HG03039 (cell line): ENCODE data around the gene SH3PXD2A.

ENCODE experiments used
- ATAC-seq: cut with Tn5 transposase; IDR thresholded peaks from one replicate; pipeline ENCODE4 v1.9.1; 2021; ENCODE audit warnings: mild to moderate bottlenecking, moderate library complexity; ENCODE audit not compliant: unreplicated experiment

SH3PXD2A gene

DNA sequence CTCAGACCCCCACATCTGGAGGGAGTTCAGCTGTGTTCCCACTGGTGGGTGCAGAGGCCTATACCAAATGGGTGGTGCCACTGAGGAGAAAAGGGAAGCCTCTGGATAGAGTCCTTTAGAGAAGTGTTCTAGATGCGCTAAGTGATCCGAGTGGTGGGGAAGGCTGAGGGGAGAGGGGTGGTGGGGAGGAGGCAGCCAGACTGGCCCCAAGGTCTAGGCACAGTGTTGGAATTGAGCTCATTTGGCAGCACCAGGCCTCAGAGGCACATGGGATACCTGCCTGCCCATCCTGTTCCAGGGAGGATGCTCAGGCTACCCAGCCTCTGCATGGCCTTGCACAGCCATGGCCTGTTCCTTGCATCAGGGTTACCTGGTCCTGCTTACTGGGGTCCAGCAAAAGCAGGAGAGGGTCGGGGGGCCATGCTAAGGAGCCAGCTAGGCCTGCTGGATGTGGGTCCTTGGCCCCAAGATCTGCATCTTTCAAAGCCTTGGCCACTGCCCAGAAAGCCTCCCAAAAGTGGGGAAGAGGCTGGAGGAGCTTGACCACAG, 262.3 kb downstream of the SH3PXD2A start:
- ATAC-seq, result no peak

DNA sequence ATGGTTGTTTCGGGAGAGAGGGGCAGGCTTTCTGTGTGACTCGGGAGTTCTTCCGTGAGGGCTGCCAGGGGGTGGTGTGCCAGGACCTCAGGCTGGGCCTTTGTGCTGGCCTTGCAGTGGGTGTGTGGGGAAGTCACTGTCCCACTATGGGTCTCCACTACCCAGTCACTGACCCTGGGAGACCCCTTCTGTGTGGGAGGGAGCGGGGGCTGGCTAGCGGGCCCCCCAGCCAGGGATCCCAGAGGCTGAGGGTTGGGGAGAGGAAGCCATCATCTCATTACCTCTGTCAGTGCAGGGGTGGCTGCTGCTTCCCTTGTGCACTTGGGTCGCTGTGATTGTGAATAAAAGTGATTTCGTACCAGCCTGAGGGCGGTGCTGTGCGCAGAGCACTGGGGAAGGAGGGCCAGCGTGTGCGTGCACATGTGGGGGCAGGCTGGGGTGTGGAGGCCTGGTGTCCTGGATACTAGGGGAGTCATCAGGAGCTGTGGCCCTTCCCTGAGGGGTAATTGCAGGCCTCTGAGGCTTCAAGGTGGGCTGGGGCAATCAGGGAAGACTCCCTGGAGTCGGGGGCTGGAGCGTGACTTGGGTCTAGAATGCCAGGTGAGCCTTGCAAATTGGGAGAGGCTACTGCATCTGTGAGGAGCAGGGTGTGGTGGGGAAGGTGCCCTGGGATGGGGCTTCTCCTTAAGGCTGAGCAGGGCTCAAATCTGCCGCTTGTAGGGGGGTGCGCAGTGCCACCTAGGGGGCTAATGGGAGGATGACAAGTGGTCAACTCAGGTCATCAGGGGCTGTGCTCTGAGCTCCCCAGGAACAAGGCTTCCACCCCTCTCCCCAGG, 263.0 kb downstream of the SH3PXD2A start:
- ATAC-seq, result no peak

DNA sequence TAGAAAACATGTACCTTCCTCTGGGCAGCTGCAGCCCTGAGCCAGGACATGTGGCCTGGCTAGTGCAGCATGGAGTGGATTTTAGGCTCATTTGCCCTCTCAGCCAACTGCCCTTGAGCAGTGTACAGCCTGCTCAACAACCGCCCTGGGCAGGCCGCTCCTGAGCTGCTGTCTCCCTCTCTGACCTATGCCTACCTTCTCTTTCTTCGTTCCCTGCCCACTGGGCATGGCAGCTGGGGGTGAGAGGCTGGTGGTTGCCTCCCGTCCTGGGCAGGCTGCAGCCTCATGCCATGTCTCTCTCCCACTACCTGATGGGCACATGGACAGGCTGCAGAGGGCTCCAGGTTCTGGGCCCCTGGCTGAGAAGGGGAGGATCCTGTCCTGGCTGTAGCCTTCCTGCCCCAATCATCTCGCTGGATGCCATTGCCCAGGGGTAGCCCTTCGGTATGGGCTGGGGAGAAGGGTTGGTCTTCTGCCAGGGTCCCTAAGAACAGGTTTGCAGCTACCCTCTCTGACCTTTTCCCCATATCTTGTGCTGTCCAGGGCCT, 264.6 kb downstream of the SH3PXD2A start:
- ATAC-seq, result no peak

DNA sequence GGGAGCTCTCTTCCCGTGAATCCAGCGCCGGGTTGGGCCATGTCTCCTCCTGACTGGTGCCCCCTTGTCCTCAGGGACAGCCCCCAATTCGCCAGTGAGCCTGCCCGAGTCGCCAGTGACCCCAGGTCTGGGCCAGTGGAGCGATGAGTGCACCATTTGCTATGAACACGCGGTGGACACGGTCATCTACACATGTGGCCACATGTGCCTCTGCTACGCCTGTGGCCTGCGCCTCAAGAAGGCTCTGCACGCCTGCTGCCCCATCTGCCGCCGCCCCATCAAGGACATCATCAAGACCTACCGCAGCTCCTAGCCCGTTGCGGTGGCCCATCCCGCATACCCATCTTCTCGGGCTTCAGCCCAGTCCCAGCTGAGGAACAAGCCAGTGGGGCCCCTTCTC, 265.3 kb downstream of the SH3PXD2A start:
- no peak for ATAC-seq

DNA sequence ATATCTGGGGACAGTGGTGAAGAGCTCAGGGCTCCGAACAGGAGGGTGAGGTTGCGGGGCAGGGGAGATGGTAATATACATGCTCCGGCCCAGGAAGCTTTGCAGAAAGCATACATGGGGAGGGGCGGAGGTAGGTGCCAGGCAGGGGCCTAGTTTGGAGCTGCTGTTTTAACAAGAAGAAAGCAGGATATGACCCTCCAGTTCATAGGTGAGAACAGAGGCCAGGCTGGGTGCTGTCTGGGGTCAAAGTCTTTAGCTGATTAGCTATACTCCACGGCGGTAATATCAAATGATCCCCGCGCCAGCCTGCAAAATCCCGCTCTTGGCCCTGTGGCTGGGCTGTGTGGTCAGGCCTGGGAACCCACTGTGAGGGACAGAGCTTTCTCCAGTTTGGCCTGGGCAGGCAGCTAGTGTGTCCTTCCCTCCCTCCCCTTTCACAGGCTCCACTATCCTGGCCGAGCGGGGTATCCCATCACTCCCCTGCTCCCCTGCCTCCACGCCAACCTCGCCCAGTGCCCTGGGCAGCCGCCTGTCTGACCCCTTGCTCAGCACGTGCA, 266.2 kb downstream of the SH3PXD2A start:
- ATAC-seq, result no peak

DNA sequence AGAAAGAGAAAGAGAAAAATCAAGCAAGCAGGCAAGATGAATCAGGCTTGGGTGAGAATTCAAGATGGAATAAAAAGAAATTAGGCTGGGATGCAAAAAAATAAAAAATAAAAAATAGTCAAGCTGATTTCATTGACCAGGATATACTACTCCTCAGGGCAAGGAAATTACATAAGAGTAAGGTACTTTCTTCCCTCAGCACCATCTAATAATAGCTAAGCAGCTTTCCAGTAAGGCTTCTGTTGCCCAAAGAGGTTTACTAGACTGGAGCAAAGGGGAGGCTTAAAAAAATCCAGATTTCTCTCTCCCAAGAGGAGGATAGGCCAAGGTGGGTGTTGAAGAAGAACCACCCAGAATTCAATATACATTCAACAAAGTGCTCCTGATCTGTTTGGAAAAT, 268.3 kb downstream of the SH3PXD2A start:
- ATAC-seq, result no peak

DNA sequence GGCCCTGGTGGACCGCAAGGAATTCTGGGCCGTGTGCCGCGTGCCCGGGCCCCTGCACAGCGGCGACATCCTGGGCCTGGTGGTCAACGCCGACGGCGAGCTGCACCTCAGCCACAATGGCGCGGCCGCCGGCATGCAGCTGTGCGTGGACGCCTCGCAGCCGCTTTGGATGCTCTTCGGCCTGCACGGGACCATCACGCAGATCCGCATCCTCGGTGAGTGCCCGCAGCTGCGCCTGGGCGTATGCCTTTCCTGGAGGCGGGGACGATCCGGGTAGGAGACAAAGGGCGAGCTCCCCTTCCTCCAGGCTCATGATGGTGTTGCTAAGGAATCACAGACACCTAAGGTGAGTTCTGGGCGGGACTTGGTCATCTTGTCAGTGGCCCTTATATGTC, 270.4 kb downstream of the SH3PXD2A start:
- no peak for ATAC-seq

DNA sequence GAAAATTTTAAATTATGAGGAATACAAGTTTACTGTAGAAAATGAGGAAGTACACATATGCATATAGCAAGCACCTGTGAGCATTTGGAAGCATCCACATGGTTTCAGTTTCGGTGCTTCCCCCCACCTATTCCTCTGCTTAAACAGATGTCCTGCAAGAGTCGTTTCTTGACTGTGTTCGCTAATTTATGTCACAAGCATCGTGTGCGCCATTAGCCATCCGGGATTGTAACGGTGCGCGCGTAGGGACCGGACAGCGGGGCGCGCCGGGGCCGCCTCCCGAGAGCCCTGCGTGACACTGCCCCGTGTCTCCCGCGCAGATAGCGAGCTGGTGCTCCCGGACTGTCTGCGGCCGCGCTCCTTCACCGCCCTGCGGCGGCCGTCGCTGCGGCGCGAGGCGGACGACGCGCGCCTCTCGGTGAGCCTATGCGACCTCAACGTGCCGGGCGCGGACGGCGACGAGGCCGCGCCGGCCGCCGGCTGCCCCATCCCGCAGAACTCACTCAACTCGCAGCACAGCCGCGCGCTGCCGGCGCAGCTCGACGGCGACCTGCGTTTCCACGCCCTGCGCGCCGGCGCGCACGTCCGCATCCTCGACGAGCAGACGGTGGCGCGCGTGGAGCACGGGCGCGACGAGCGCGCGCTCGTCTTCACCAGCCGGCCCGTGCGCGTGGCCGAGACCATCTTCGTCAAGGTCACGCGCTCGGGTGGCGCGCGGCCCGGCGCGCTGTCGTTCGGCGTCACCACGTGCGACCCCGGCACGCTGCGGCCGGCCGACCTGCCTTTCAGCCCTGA, 271.0 kb downstream of the SH3PXD2A start:
- ATAC-seq, result no peak

DNA sequence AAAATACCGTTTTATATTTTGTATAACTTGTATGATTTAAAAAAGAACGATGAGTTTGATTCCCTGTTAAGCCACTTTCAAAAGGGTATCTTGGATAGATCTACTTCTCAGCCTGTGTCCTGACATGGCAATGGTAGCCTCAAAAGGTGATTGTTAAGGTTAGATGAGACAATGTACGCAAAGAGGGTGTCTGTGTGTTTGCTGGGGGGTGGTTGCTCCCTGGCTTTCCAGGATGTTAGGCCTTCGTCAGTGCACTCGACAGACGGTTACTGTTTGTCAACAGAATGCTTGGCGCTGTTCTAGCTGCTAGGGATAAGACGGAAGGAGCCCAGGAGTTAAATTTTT, 271.5 kb downstream of the SH3PXD2A start:
- ATAC-seq, result no peak

DNA sequence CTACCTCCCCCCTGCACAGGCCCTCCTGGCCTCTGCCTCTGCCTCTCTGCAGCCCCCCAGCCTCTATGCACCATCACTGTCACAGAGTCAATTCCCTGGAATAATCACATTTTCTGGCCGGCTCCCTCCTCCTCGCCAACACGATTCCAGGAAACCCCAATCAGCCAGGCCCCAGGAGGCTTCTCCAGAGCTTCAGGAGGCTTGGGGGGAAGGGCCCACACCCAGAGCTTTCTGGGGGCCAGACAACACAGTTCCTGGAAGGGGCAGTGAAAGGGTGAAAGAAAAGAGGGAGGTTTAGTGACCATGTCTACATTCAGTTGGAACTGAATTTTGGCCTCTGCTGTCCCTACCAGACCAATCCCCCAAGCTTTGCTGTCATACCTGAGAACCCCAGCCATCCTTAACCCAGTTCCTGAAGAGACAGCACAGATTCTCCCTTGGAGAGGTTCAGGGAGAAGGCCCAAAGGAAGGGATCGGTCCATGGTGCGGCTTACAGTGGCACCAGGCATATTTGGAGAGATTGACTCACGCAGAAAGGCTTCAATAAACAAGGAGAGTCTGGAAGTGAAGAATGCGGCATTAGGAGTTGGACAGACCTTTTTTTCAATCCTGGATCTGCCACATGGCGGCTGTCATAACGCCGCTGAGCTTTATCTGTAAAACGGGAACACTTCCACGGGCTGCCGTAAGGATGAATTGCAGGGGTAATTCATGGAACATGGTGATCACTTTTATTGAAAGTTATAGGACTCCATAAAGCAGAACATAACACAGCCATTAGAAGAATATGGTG, 272.8 kb downstream of the SH3PXD2A start:
- no peak for ATAC-seq

DNA sequence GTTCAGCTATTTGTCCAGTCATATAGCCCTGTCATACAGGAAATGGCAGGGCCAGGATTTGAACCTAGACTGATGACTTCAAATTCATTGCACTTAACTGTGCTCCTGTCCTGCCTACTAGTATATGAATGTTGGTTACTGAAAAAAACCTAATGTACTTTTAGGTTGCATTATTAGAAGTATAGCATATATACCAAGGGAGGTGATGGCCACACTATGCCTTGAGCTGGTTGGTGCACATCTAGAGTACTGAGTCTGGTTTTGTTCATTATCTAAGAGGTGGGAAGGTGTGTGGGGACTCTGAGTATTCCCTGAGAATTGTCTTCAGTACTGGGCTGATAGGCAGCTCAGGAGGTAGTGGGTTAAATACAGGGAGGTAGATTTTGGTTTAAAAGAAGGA, 273.9 kb downstream of the SH3PXD2A start:
- ATAC-seq, result no peak

DNA sequence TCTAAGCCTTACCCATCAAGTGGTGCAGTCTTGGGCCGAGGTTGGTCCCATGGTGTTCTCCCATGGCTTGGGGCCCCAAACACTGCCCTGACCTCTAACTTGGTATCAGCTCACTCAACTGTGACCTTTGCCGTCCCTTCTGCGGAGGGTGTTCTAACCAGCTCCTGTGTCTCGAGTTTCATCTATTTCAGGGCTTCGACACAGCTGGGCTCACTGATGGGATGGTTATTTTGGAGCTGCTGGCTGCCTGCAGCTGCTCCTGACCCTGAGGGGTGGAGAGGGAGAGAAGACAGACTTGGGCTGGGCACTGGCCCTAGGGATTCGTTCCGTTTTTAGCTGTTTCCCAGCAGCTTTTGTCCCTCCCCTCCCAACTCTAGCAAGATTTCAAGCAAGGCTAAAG, 274.9 kb downstream of the SH3PXD2A start:
- ATAC-seq, result no peak

DNA sequence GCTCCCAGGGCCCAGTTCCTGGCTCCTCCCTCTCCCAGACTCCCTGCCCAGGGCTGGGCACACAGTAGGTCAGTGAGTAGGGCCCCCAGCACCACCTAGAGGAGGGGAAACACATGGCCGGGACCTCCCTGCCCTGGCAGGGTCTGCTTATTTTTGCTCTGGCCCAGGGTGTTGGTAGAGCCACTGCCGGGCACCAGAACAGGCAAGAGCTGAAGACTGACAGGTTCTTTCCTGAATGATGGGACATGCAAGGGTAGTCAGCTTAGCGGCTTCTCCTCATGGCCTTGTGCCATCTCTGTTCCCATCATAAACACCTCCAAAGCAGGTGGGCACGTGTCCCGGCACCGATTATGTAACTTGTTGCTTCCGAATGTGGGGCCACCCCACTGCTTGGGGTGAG, 275.4 kb downstream of the SH3PXD2A start:
- ATAC-seq, result no peak

DNA sequence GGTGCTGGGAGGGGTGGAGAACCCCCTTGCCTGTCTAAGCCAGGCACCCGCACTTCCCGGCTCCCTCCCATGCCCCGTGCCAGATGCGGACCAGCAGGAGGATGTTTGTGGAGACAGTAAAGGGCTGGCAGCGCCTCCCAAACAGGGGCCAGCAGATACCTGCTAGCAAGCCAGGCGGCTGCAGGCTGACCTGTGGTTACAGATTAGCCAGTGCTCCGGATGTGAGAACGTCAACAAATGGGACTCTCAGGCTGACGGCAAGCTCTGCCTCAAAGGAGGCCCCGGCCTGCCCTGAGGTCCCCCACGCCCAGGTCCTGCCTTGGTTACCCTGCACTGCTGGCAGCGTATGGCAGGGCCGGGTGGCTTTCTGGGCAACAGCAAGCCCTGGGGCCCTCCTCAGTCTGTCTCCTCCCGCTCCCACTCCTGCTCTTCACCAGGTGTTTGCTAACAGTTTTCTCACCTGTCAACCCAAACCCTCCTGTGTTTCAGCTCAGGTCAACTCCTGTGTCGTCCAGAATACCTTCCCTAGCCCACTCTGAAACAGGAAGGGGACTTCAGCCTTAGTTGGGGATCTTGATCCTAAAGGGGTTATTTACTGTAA, 276.5 kb downstream of the SH3PXD2A start:
- ATAC-seq, result no peak

DNA sequence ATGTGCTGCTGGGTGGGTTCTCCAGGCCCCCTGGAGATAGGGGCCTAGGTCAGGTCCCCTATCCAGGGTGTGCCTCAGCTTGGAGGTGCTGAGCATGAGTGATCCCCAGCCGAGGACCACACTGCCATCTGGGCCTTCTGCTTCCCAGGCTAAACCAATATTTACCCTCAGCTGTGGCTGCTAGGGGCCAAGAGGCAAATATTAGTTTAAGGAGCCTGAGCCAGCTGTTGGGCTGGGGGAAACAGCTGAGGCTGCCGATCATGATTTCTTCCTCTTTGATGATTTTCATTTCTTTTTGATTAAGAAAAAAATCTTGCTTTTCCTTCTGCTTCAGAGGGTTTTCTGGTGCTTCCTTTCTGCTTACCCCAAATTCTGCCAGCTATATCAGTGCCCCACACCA, 278.5 kb downstream of the SH3PXD2A start:
- ATAC-seq, result no peak

DNA sequence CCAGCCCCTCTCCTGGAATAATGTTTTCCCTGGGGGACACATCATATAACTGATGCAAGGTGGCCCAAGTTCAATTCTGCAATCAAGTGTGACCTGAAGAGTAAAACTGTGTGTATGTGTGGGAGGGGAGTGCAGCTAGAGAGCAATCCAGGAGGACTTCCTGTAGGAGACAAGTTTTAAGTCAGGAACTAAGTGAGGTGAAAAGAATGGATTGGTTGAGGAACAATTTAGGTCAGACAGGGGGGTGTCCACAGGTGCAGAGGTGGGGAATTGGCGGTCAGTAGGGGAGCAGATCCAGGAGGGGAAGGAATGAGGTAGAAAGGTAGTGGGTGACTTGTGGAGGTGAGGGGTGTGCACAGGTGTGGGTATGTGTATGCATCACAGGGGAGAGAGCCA, 279.3 kb downstream of the SH3PXD2A start:
- no peak for ATAC-seq

DNA sequence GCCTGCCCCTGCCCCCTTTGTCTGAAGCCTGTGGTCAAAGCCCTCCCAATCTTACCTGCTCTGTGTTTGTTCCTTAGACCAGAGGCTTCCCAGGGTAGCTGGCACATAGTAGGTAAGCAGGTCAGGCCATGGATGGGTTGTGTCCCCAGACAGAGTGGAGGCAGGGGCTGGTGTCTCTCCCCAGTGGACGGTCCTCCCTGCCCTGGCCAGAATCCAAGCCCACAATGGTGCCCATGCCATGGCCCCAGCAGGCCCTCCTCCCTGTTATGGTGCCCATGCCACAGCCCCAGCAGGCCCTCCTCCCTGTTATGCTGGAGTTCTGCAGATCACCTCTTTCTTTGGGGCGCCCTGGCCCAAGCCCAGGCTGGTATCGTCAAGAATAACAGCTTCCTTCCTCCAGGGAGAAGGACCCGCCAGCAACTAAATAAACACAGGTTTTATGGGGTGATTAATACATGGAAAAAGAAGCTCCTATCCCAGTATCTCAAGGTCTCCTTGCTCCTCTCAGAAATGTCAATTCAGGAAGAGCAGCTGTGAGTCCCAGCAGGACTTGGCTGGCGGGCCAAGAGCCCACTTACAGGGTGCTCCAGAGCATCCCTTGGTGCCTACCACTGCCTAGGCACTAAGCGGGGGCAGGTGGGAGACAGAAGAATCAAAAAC, 279.8 kb downstream of the SH3PXD2A start:
- no peak for ATAC-seq

DNA sequence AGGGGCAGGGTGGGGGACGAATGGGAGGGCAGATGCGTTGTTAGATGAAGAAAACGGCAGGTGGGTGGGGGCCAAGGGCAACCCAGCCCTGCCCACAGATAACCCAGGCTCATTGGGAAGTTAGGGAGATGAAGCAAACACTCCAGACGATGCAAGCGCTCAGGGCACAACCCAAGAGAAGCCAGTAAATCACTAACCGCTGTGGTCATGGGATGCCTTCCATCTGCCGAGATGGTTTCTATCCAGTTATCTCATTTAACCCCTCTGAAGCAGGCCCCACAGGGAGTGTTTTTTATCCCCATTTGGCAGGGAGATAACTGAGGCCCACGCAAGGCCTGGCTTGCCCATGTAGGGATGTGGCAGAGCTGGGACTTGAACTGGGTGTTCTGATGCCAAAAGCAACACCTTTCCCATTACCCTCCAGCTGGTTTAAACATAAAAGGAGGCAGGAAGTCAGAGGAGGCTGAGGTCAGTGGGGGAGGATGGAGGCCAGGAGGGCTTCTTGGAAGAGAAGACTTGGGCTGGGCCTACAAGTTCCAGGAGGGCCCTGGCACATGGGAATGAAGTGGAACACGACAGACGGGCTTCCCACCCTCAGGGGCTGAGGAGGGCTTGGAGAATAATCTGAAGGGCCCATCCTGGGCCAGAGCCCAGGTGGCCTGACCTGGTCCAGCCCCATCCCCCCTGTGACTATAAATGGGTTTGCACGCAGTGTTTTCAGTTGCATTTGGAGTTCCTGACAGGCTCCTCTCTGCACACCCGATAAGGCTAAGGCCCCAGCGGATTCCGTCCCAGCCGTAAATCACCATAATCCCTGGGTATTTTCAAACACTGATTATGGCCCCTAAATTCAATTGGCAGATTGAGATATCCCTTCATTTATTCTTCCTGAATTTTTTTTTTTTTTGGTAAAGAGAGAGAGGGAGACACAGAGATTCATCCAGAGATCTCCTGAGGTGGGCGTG, 281.0 kb downstream of the SH3PXD2A start:
- no peak for ATAC-seq

DNA sequence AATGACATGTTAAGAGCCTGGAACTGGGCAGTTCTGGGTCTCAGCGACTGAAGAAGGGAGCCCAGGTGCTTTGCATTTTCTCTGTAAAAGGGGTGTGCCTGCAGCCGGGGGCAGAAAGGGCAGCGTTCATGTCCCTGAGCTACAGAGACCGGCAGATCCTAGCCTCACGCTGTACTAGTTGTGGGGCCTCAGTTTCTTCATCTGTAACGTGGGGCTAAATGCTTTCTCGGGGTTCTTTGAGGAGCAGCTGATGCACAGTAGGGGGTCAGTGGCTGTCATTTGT, 282.2 kb downstream of the SH3PXD2A start:
- ATAC-seq, result no peak
